HTERT RPE-1 (cell line): ENCODE results near the gene SCYGR2.
"Not testable (repeated sequence)": the region's sequence is repeated elsewhere in the genome, so short reads cannot be mapped to it uniquely, and the experiment has no call there.

Experiments used
- in situ Hi-C: fragments of 300-500 bp; cut with MboI; formaldehyde crosslinking; loops from 4 replicates; pipeline ENCODE4 v1.14.3; 2020; ENCODE audit warnings: low sequenced_read_pairs

Gene SCYGR2

GRCh38 chr2:227598835-227599503, at the start of gene SCYGR2:
TSS of gene SCYGR2 (plus strand) at chr2:227598893. CDS start at chr2:227598893, 0 bp downstream.
- in situ Hi-C loops, result not testable (repeated sequence)

DNA sequence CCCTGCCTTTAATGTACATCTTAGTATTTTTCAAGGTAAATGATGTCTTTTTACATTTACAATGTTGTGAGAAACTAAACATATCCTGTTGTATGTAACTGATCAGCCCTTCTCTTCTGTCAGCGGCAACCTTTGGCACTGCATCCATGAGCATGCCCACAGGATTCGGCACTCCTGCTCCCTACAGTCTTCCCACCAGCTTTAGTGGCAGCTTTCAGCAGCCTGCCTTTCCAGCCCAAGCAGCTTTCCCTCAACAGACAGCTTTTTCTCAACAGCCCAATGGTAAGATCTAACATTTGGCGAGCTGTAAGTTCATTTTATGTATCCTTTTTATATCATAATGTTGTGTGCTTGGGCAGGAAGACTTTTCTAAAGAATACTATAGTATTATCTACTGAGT, 46.9 kb upstream of the SCYGR2 start:
- in situ Hi-C loops, result no loop called here

DNA sequence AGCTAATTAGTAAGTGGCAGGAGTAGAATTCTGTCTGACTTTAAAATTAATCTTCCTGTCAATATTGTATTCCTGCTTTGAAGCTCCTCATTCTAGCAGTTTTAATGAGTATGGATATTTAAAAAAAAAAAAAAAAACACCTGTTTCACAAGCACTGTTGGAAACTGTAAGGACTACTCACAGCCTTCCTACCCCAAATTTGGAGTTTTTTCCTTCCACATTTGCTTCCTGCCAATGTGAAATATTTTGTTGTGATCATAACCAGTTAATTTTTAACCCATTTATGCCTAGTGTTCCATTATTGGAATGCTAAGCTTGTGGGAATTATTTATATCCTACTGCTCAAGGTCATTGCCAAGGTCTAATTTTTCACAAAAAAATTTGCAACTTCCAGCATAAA, 36.1 kb upstream of the SCYGR2 start:
- in situ Hi-C loops, result no loop called here

DNA sequence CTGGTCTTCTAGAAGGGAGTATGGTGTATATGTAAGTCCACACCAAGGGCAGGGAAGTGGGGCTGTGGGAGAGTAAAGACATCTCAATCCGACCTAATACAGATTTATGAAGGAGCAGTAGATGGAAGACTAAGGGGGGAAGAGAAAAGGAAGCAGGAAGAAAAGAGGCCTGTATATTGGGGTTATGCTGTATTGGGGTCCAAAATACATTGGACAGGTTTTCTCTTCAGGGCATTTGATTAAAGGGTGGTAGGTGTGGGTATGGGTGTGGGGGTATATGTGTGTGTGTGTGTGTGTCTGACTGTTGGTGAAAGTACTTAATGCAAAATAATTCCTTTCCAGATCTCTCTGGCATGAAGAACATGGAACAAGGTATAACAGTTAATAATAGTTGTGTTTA, 33.6 kb upstream of the SCYGR2 start:
- in situ Hi-C loops, result no loop called here

- in situ Hi-C loops, result no loop called here
Observed at GRCh38 chr2:227566012-227566411, 32.7 kb upstream of the SCYGR2 start.

DNA sequence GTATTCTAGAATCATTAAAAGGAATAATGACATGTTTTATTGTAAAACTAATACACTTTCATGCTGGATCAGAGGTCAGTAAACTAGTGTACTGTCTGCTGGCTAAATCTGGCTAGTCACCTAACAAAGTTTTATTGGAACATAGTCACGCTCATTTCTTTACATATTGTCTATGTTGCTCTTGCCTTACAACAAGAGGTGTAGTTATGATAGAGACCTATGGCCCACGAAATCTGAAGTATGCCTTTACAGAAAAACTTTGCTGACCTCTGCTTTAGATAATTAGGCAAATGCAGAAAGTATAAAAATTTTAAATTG, 29.9 kb upstream of the SCYGR2 start:
- in situ Hi-C loops, result no loop called here

- in situ Hi-C loops, result no loop called here
Observed at GRCh38 chr2:227570615-227571014, 28.1 kb upstream of the SCYGR2 start.

- in situ Hi-C loops, result no loop called here
Observed at GRCh38 chr2:227576110-227576509, 22.6 kb upstream of the SCYGR2 start.

GRCh38 chr2:227576812-227577211, 21.9 kb upstream of the SCYGR2 start:
- in situ Hi-C loops, result no loop called here

GRCh38 chr2:227577555-227577954, 21.1 kb upstream of the SCYGR2 start:
- in situ Hi-C loops, result no loop called here

- in situ Hi-C loops, result no loop called here
Observed at GRCh38 chr2:227578642-227579041, 20.1 kb upstream of the SCYGR2 start.

DNA sequence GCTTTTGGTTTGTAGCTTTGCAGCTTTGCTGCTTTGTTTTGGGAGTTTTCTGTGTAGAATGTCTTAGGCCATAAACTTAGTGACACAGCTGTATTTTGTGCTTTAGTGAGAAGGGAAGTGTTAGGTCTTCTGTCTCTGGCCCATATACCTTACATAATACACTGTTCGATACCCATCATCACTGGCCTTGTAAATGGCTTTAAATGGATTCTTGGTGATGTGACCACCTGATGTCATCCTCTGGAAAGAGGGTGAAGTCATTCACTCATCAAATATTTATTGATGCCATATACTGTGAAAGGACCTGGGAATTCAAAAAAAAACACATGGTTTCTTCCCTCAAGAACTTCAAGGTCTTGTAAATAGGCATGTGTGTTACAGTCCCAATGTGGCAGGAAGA, 18.9 kb upstream of the SCYGR2 start:
- in situ Hi-C loops, result no loop called here

- in situ Hi-C loops, result no loop called here
Observed at GRCh38 chr2:227582369-227582768, 16.3 kb upstream of the SCYGR2 start.

DNA sequence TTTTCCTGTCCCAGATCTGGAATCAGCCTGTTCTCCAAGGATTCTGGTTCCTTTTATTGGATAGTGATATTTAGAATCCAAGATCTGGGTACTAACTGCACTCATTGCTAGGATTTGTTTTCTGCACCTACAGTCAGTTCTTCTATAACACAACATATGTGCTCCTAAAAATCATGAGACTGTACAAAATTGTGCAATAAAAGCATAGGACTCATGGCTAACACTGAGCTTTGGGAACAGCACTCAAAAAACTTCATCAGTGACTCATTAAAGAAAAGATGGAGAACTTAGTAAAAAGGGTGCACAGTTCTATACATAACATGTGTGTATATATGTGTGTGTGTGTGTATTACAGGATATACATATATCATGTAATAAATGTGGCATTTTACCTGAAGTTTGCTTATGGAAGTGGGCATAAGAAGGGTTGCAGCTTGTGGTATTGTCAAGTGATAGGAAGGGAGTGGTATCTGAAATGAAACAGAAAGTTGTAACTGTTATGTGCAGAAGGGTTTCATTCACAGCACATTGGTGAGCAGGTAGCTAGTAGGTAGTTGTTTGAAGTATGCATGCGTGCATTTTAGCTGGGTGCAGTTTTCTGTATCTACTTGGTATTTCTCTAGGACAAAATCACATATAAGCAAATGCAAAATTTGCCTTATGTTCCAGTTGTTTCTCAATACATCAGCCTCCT, 5.9 kb upstream of the SCYGR2 start:
- in situ Hi-C loops, result no loop called here

DNA sequence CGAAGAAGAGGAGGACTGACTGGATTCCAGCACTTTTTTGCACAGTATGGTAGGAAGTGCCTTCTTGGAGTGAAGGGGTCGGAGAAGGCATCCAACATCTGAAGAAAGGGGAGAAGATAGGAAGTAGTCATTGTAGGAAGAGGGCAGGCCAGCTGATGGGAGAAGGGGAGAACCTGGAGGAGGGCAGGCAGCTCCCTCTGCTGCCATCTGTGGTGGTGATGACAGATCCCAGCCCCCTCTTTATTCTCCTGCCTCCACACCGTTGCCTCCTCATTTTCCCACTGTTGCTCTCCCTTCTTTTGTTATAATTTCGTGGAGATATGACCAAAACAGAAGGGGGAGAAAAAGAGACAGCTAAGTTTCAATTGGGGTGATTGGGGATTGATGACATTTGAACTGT, 2.9 kb upstream of the SCYGR2 start:
- in situ Hi-C loops, result no loop called here

- in situ Hi-C loops, result no loop called here
Observed at GRCh38 chr2:227597036-227597435, 1.7 kb upstream of the SCYGR2 start.

- in situ Hi-C loops, result no loop called here
Observed at GRCh38 chr2:227597998-227598397, 695 bp upstream of the SCYGR2 start.

DNA sequence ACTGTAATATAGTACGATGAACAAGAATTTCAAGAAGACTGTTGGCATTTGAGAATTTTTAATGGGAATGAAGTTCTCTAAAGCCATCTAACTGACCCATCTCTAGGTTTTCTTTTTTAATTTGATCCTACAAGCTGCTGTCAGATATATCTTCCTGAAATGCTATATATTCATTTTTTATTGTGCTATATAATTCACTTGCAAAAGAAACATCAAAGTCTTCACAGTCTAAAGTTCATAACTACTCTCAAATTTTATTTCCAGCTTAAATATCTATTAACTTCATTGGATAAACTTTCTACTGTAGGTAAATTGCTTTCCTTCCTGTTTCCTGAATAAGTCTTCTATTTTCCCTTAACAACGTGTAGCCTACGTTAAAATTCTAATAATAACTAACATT, 3.7 kb downstream of the SCYGR2 start:
- in situ Hi-C loops, result no loop called here

DNA sequence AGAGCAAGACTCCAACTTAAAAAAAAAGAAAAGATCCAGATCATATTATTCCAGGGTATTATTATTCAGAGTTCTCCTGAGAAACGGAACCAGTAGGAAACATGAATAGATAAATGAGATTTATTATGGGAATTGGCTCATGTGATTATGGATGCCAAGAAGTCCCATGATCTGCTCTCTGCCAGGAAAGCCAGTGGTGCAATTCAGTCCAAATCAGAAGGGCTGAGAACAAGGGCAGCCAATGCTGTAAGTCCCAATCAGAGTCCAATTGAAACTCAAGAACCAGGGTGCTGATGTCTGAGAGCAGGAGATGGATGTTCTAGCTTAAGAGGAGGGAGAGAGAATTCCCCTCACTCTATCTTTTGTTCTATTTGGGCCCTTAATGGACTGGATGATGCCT, 7.8 kb downstream of the SCYGR2 start:
- in situ Hi-C loops, result no loop called here

- in situ Hi-C loops, result no loop called here
Observed at GRCh38 chr2:227607941-227608340, 9.2 kb downstream of the SCYGR2 start.

DNA sequence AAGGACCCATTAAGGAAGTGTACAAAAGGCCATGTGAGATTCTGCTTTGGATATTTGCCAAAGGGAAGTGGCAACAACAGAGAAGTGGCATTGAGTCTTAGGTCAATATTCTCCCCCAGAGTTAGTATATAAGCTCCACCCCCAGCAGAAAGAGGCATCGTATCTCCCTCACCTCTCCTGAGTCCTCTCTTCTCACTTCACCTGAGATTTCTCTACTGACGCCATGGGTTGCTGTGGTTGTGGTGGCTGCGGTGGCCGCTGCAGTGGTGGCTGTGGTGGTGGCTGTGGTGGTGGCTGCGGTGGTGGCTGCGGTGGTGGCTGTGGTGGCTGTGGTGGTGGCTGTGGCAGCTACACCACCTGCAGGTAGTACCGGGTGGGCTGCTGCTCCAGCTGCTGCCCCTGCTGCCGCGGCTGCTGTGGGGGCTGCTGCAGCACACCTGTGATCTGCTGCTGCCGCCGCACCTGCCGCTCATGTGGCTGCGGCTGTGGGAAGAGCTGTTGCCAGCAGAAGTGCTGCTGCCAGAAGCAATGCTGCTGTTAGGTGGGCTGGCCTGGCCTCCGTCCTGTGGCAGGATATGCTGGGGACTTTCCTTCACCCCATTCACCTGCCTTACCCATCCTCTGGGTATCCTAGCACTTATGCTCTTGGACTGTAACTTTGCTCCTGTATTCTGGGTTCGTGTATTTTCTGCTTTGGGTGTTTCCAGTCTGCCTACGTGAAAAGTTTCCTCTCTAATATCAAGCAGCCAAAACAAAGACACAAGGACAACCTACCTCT, 10.1 kb downstream of the SCYGR2 start:
- in situ Hi-C loops, result no loop called here

GRCh38 chr2:227610123-227610522, 11.4 kb downstream of the SCYGR2 start:
- in situ Hi-C loops, result no loop called here
